Endothelial cell of umbilical vein (primary cell): ENCODE measurements around the gene CCDC40. TPM values are rescaled to one million over a fixed set of nuclear protein-coding genes. Genes with fewer than 3 reads are reported as not detected.

ENCODE experiments used
- BruUV-seq: library from RNA; stranded (reverse); fragments of 400-500 nt; replicated peaks from 2 replicates; lab custom pipeline; 2021; lab: Mats Ljungman, UMichigan
- CTCF ChIA-PET: fragments of 300-600, 350-600 bp; sonication (Branson Sonifier 250); formaldehyde crosslinking; loops from one replicate; lab custom pipeline; 2021; ENCODE audit warnings: antibody characterized with exemption, inconsistent platforms; lab: Charles Lee
- POLR2A ChIA-PET: fragments of 300-600, 350-600 bp; sonication (Branson Sonifier 250); formaldehyde crosslinking; loops from one replicate; lab custom pipeline; 2021; ENCODE audit warnings: antibody characterized with exemption, inconsistent platforms; lab: Charles Lee
- DNase-seq: peaks from one replicate; pipeline ENCODE4 v3.0.0-alpha.2; 2011; ENCODE audit warnings: low read depth, low spot score
- FAIRE-seq: peaks from 2 replicates; lab custom pipeline; 2011; peaks lifted over from hg19 to GRCh38; lab: Jason Lieb, UNC
- H2AFZ ChIP-seq: 2 replicates; pipeline ENCODE4 v1.6.0; 2012; ENCODE audit warnings: low read depth, low read length, control low read depth, inconsistent platforms
- H3K27ac ChIP-seq: 2 replicates; pipeline ENCODE4 v1.5.1; 2011; ENCODE audit warnings: low read depth, mild to moderate bottlenecking, control low read depth, low read length, moderate library complexity; ENCODE audit not compliant: insufficient read depth
- H3K27me3 ChIP-seq, 2 experiments: 2 replicates each; pipeline versions ENCODE4 v1.6.0 to v1.6.1; 2011; ENCODE audit warnings: low read length in 2 of 2, mixed read lengths in 1 of 2; ENCODE audit not compliant: control insufficient read depth in 2 of 2, insufficient read depth in 2 of 2
- H3K36me3 ChIP-seq, 2 experiments: 2 replicates in 1 of 2; 3 replicates in 1 of 2; pipeline ENCODE4 v1.5.1; 2011; ENCODE audit warnings: low read length in 2 of 2, mild to moderate bottlenecking in 1 of 2, moderate library complexity in 1 of 2; ENCODE audit not compliant: control insufficient read depth in 2 of 2, insufficient read depth in 2 of 2; ENCODE audit errors: extremely low read depth in 1 of 2
- H3K4me1 ChIP-seq: 3 replicates; pipeline ENCODE4 v1.5.1; 2011; ENCODE audit warnings: mild to moderate bottlenecking, low read length; ENCODE audit not compliant: control insufficient read depth, insufficient read depth; ENCODE audit errors: extremely low read depth
- H3K4me2 ChIP-seq: 2 replicates; pipeline ENCODE4 v1.6.1; 2011; ENCODE audit warnings: low read length, control low read depth, mixed read lengths; ENCODE audit not compliant: insufficient read depth
- H3K4me3 ChIP-seq, 3 experiments: fragments of 200-600 bp in 1 of 3; sonication (generic), shearing (Covaris generic) in 1 of 3; replicated peaks in 1 of 3; 2 replicates each; pipeline ENCODE4 v1.5.1; 2011 to 2016; ENCODE audit warnings: control low read depth in 3 of 3, low read length in 3 of 3, mild to moderate bottlenecking in 2 of 3, inconsistent platforms in 1 of 3, low read depth in 1 of 3, moderate library complexity in 1 of 3; ENCODE audit not compliant: insufficient read depth in 1 of 3
- H3K79me2 ChIP-seq: 2 replicates; pipeline ENCODE4 v1.6.0; 2012; ENCODE audit warnings: low read length, inconsistent platforms; ENCODE audit not compliant: control insufficient read depth, insufficient read depth
- H3K9ac ChIP-seq: replicated peaks from 2 replicates; pipeline ENCODE3; 2011; ENCODE audit warnings: low read length, control low read depth; ENCODE audit not compliant: insufficient read depth; ENCODE audit errors: extremely low read depth
- H3K9me1 ChIP-seq: replicated peaks from 3 replicates; pipeline ENCODE4 v1.6.0; 2011; ENCODE audit warnings: mild to moderate bottlenecking, low read length; ENCODE audit not compliant: control insufficient read depth, insufficient read depth; ENCODE audit errors: extremely low read depth
- H3K9me3 ChIP-seq: replicated peaks from 2 replicates; pipeline ENCODE4 v1.5.1; 2012; ENCODE audit warnings: low read length, inconsistent platforms; ENCODE audit not compliant: control insufficient read depth, insufficient read depth
- H4K20me1 ChIP-seq: replicated peaks from 2 replicates; pipeline ENCODE3; 2011; ENCODE audit warnings: mild to moderate bottlenecking, low read length; ENCODE audit not compliant: control insufficient read depth, insufficient read depth; ENCODE audit errors: extremely low read depth
- EZH2 ChIP-seq: IDR thresholded peaks from 2 replicates; pipeline ENCODE4 v1.6.1; 2012; ENCODE audit warnings: borderline replicate concordance, low read depth, mild to moderate bottlenecking, moderate library complexity, low read length, inconsistent platforms; ENCODE audit not compliant: severe bottlenecking
- FOS ChIP-seq: IDR thresholded peaks from 2 replicates; pipeline ENCODE4 v1.6.1; 2011; ENCODE audit warnings: mild to moderate bottlenecking, low read length, moderate library complexity, borderline replicate concordance; ENCODE audit not compliant: insufficient read depth
- GATA2 ChIP-seq: IDR thresholded peaks from 2 replicates; pipeline ENCODE4 v1.7.0; 2011; ENCODE audit warnings: low read depth, mild to moderate bottlenecking, moderate library complexity, mixed read lengths, low read length; ENCODE audit not compliant: insufficient read length, insufficient read depth
- JUN ChIP-seq: IDR thresholded peaks from 2 replicates; pipeline ENCODE4 v1.6.1; 2011; ENCODE audit warnings: borderline replicate concordance, low read depth; ENCODE audit not compliant: insufficient read length, insufficient read depth
- MYC ChIP-seq: IDR thresholded peaks from one replicate; pipeline ENCODE4 v1.6.1; 2011; ENCODE audit warnings: mild to moderate bottlenecking, low read depth, low read length
- POLR2A ChIP-seq: IDR thresholded peaks from 2 replicates; pipeline ENCODE4 v1.6.1; 2012; ENCODE audit warnings: low read depth, mild to moderate bottlenecking, control low read depth, low read length
- POLR2AphosphoS5 ChIP-seq: IDR thresholded peaks from 2 replicates; pipeline ENCODE4 v1.6.1; 2012; ENCODE audit warnings: low read depth, mild to moderate bottlenecking, control low read depth, low read length, moderate library complexity; ENCODE audit not compliant: insufficient read depth
- dilution Hi-C: fragments of 300-500 bp; cut with MboI; formaldehyde crosslinking; loops from one replicate; pipeline ENCODE4 v1.15.0; 2019; ENCODE audit warnings: low sequenced_read_pairs; ENCODE audit not compliant: extremely low pct_ligation_motif_present
- intact Hi-C: fragments of 100-400 bp; cut with micrococcal nuclease; formaldehyde crosslinking; loops from one replicate; pipeline ENCODE4 v1.10.0; 2022
- polyA plus RNA-seq, 4 experiments: library from polyadenylated mRNA; depleted of rRNA in 3 of 4; stranded (reverse) in 3 of 4; unstranded in 1 of 4; fragments of >200 nt; gene quantifications; 2 replicates each; pipeline versions ENCODE4 v1.2.1 to v1.2.3, GENCODE V29; 2011 to 2012; ENCODE audit warnings: missing spikeins in 1 of 4
- total RNA-seq: library from RNA; stranded (reverse); gene quantifications from 2 replicates; pipeline ENCODE4 v1.2.3, GENCODE V29; 2021
- TF ChIP-seq, protein P1 (sequence below): IDR thresholded peaks from 2 replicates; pipeline ENCODE4 v1.6.1; 2011; ENCODE audit not compliant: insufficient read depth, insufficient read length
- TF ChIP-seq, protein P2 (sequence below), 2 donors: IDR thresholded peaks; 1 replicate in 1 of 2; 2 replicates in 1 of 2; pipeline ENCODE4 v1.5.1; 2011; ENCODE audit warnings: low read length in 2 of 2, mild to moderate bottlenecking in 2 of 2, moderate library complexity in 2 of 2, control low read depth in 1 of 2, inconsistent platforms in 1 of 2, low read depth in 1 of 2; ENCODE audit not compliant: insufficient read depth in 1 of 2; ENCODE audit errors: extremely low read depth in 1 of 2

CCDC40 gene
- total and polyA plus RNA-seq, 2 donors (not counting 3 experiments of a cell fraction or from before 2014, with no cell fraction given) = 1.4 to 5.5 TPM

DNA sequence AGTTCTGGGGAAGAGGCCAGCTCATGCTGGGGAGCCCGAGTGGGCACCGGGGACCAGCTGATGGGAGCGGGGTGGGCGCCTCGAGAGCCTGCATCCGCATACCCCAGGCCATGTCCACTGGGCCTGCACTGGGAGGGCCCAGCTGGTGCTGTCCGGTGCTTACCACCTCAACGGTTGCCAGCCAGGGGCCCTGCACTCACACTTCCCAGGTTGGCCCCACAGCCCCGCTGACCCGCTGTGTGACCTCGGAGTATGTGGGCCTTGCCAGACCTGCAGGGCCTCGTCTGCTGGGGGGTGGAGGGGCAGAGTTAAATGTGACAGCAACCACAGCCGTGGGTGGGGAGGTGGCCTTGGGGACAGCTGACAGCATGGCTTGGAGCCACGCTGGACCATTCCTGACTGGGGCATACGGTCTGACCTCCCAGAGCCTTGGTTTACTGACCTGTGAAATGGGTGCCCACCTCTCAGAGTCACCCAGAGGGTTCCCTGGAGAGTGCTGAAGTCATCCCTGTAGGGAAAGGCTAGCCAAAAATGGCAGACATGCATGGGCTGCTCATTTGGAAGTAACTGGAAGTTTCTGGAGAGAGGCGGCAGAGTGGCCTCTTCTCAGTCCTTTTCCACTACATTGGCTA is 59.5 kb downstream of the CCDC40 start:
- TF ChIP-seq JUN = no peak
- TF ChIP-seq, protein P1, sequence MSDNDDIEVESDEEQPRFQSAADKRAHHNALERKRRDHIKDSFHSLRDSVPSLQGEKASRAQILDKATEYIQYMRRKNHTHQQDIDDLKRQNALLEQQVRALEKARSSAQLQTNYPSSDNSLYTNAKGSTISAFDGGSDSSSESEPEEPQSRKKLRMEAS = no peak
- no peak for TF ChIP-seq GATA2
- TF ChIP-seq MYC = no peak
- TF ChIP-seq POLR2A = no peak
- TF ChIP-seq POLR2AphosphoS5 = no peak
- TF ChIP-seq EZH2 = no peak
- TF ChIP-seq, protein P2, sequence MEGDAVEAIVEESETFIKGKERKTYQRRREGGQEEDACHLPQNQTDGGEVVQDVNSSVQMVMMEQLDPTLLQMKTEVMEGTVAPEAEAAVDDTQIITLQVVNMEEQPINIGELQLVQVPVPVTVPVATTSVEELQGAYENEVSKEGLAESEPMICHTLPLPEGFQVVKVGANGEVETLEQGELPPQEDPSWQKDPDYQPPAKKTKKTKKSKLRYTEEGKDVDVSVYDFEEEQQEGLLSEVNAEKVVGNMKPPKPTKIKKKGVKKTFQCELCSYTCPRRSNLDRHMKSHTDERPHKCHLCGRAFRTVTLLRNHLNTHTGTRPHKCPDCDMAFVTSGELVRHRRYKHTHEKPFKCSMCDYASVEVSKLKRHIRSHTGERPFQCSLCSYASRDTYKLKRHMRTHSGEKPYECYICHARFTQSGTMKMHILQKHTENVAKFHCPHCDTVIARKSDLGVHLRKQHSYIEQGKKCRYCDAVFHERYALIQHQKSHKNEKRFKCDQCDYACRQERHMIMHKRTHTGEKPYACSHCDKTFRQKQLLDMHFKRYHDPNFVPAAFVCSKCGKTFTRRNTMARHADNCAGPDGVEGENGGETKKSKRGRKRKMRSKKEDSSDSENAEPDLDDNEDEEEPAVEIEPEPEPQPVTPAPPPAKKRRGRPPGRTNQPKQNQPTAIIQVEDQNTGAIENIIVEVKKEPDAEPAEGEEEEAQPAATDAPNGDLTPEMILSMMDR (IDR thresholded peaks at IDR 0.05; ENCODE audit: extremely low read depth in 1 of 2, insufficient read depth in 1 of 2, low read depth in 1 of 2, low read length in 2 of 2) = no peak
- TF ChIP-seq FOS = no peak
- Histone ChIP-seq H3K4me2 (no peak overlapping the region), H3K27ac (no peak overlapping the region), H2AFZ (no peak overlapping the region), H3K4me3 (no peak overlapping the region), H3K9ac (no peak overlapping the region), H3K9me3 (no peaks in the 10 kb centered on the region), H3K27me3 (no peaks in the 10 kb centered on the region), H3K4me1 (peaks cover 4% of the 10 kb centered on the region), H3K79me2 (no peaks in the 10 kb centered on the region), H3K36me3 (no peaks in the 10 kb centered on the region), H3K9me1 (no peaks in the 10 kb centered on the region), H4K20me1 (no peaks in the 10 kb centered on the region)
- no TSS peak for BruUV-seq
- ChIA-PET POLR2A (no interaction called here), CTCF (interaction anchor here (0.9 kb wide), 1 partner anchor 13 kb away, joined by 5 read pairs; no protein-coding TSS in a partner anchor)
- intact Hi-C loops = no loop called here
- FAIRE-seq = no peak
- DNase-seq = no peak
- dilution Hi-C loops = no loop called here
